GM15510 (cell line): ENCODE measurements around the gene PLEKHF1.

Experiments
- POLR2A ChIP-seq: IDR thresholded peaks from 3 replicates; pipeline ENCODE4 v1.6.1; 2011; ENCODE audit warnings: borderline replicate concordance; ENCODE audit not compliant: insufficient read length; ENCODE audit errors: extremely low read depth

The PLEKHF1 gene

GRCh38 chr19:29628661-29629385 lies 36.4 kb upstream of the PLEKHF1 start:
- TF ChIP-seq POLR2A = no peak

DNA sequence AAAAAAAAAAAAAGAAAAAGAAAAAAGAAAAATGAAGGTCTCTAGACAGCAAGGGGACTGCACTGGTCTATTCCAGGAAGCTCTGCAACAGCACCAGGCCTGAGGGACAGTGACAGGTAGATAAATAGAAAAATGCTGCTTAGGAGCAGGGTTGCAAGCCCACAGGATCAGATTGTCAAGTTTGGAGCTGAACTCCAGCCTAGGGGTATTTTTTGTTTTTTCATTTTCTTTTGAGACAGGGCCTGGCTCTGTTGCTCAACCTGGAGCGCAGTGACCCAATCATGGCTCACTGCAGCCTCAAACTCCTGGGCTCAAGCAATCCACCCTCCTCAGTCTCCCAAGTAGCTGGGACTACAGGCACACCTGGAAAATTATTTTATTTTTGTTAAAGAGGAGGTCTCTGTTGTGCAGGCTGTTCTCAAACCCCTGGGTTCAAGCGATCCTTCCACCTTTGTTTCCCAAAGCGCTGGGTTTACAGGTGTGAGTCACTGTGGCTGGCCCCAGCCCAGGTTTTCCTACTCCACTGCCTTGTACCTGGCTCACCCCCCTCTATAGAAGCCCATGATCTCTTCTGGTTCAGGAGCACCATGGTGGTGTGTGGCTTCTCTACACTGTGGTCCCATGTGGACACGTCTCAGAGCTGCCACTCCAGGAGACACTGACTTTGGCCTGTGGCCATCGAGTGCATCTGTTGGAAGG lies 35.3 kb upstream of the PLEKHF1 start:
- TF ChIP-seq POLR2A = no peak

GRCh38 chr19:29630655-29631054 lies 34.6 kb upstream of the PLEKHF1 start:
- TF ChIP-seq POLR2A = no peak

DNA sequence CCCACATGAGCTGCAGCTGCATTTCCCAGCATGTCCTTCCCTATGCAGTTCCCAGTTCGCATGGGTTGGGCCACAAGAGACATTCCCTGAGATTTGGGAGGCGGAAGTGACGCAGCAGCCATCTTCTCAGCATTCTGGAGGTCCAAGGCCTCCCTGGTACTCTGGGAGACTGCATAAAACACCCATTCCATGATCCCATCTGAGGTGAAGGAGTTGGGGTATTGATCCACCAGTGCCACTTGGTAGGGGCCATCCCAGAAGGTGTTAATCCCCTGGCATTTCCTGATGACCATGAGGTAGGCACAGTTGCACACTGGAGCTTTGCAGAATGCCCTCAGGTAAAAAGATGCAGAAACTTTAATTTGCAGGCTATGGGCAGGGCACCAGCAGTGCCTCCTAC lies 33.8 kb upstream of the PLEKHF1 start:
- TF ChIP-seq POLR2A = no peak

GRCh38 chr19:29634002-29634401 lies 31.3 kb upstream of the PLEKHF1 start:
- TF ChIP-seq POLR2A = no peak

- no peak for TF ChIP-seq POLR2A
Measured at GRCh38 chr19:29634423-29635130, 30.7 kb upstream of the PLEKHF1 start.

- no peak for TF ChIP-seq POLR2A
Measured at GRCh38 chr19:29635963-29636362, 29.3 kb upstream of the PLEKHF1 start.

DNA sequence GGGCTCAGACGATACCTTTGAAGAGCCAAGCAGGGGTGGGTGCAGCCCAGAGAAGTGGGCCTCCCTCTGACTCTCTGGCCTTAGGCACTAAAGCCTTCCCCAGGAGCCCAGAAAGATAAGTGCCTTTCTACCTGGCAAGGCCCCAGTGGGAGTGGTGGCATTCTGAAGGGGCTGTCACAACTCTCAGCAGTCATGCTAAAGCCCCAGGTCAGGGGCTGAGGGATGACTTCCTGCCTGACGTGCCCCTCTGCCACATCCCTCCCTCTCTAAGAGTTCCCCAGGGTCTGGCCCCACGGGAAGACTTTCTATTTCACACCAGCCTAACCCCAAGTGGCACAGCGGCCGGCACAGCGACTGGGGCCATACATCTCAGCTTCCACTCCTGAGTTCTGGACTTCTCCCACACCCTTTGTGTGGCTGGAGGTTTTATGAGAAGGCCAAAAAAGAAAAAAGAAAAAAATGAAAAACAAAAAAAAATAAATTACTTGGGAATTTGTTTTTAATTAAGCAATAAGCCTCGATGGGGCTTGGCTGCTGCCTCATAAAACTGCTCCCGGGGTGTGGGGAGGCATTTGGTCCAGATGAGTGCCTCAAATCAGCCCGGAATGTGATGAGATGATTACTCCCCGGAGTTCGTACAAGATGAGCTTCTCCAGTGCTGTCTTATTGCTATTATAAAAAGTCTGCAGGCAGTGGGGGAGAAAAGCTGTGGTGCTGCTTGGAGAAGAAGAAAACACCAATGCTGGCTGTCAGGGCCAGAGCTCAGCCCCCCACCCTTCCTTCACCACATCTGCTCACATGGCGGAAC lies 28.5 kb upstream of the PLEKHF1 start:
- TF ChIP-seq POLR2A = no peak

- TF ChIP-seq POLR2A = no peak
Measured at GRCh38 chr19:29639086-29639485, 26.2 kb upstream of the PLEKHF1 start.

- no peak for TF ChIP-seq POLR2A
Measured at GRCh38 chr19:29640231-29640630, 25.0 kb upstream of the PLEKHF1 start.

DNA sequence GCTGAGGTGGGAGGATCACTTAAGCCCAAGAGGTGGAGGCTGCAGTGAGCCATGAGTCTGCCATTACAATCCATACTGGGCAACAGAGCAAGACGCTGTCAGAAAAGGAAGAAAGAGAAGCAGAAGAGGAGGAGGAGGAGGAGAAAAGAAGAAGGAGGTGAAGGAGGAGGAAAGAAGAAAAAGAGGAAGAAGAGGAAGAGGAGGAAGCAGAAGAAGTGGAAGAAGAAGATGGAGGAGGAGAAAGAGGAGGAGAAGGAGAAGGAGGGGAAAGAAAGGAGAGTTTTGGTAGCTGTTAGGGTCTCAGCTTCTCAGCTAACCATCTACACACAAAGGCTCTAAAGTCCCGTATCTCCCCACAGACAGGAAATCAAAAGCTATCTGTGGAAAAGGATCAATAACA lies 23.7 kb upstream of the PLEKHF1 start:
- TF ChIP-seq POLR2A = no peak

DNA sequence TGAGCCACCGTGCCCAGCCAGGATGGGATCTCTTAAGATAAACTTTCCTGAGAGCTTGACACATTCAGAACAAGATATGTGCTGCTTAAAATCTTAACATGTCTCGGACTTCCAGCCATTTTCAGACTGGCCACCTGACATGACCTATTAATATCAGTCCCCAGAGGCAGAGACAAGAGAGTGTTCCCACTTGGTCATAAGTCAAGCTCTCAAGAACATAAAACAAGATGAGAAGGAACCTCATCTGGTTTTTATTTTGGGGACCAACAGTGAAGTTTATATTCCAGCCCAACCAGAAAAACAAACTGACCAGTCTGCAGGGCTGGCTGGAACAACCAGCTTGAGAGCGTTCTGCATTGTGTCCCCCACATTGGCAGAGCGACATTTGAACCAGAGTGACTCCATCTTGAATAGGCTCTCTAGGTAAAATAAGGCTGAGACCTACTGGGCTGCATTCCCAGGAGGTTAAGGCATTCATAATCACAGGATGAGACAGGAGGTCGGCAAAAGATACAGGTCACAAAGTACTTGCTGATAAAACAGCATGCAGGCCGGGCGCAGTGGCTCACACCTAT lies 21.8 kb upstream of the PLEKHF1 start:
- no peak for TF ChIP-seq POLR2A

DNA sequence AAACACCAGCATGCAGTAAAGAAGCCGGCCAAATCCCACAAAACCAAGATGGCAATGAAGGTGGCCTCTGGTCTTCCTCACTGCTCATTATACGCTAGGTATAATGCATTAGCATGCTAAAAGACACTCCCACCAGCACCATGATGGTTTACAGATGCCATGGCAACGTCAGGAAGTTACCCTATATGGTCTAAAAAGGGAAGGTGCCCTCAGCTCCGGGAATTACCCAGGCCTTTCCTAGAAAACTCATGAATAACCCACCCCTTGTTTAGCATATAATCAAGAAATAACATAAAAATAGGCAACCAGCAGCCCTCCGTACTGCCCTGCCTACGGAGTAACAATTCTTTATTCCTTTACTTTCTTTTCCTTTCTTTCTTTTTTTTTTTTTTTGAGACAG lies 21.1 kb upstream of the PLEKHF1 start:
- TF ChIP-seq POLR2A = no peak

DNA sequence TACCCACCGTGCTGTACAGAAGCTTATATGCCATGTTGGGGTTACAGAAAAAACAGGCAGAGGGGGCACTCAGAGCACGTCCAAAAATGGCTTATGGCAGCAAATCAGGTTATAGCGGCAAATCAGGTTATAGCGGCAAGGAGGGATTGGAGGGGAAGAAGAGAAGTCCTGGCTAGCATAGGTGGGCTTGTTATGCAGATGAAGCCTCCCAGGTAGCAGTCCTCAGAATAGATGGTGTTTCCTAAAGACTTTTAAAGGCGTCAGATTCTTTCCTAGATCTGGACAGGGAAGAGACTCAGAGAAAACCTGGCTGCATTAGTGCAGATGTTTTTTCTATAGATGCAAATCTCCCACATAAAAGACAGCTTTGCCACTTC lies 19.8 kb upstream of the PLEKHF1 start:
- no peak for TF ChIP-seq POLR2A

DNA sequence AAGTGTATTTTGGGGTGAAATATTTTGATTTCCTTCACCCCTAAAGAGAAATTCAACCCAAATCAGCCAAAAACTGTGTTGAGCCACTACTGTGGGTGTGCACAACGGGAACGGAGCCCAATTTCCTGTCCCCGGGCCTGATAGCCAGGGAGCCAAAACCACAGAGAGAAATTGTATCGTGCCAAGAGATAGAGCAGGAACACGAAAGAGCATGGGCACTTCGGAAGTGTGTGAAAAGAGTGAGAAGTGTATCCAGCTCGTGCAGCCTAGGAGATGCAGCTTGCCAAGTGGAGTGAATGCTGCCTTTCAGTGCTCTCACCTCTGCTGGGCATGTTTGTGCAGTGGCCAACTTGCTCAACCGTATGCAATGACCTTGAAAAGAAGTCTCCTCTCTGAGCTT lies 19.4 kb upstream of the PLEKHF1 start:
- no peak for TF ChIP-seq POLR2A

GRCh38 chr19:29650772-29651387 lies 14.4 kb upstream of the PLEKHF1 start:
- no peak for TF ChIP-seq POLR2A
